HG03460 (cell line): ENCODE data around the gene GPR183.
A peak's percentile ranks its signal among the peaks of the same experiment; 100 is the strongest.

Source experiments
- ATAC-seq: cut with Tn5 transposase; IDR thresholded peaks from one replicate; pipeline ENCODE4 v1.9.1; 2021; ENCODE audit not compliant: unreplicated experiment

The GPR183 gene

GRCh38 chr13:99313501-99313900 lies 6.3 kb upstream of the GPR183 start:
- ATAC-seq, result no peak

- ATAC-seq, result no peak
Observed at GRCh38 chr13:99312493-99312883, 5.3 kb upstream of the GPR183 start.

- no peak for ATAC-seq
Observed at GRCh38 chr13:99311748-99312492, 4.7 kb upstream of the GPR183 start.

GRCh38 chr13:99311137-99311536 lies 3.9 kb upstream of the GPR183 start:
- no peak for ATAC-seq

GRCh38 chr13:99310382-99311031 lies 3.3 kb upstream of the GPR183 start:
- ATAC-seq, result peak; percentile 28

GRCh38 chr13:99308471-99309087 lies 1.4 kb upstream of the GPR183 start:
- no peak for ATAC-seq

GRCh38 chr13:99307648-99308339 lies 595 bp upstream of the GPR183 start:
- peak; percentile 44 for ATAC-seq

- no peak for ATAC-seq
Observed at GRCh38 chr13:99305566-99305965, 1.6 kb downstream of the GPR183 start.

GRCh38 chr13:99305158-99305557 lies 2.0 kb downstream of the GPR183 start:
- no peak for ATAC-seq

- no peak for ATAC-seq
Observed at GRCh38 chr13:99304541-99304940, 2.7 kb downstream of the GPR183 start.

GRCh38 chr13:99303863-99304521 lies 3.2 kb downstream of the GPR183 start:
- no peak for ATAC-seq

GRCh38 chr13:99302637-99303505 lies 4.3 kb downstream of the GPR183 start:
- no peak for ATAC-seq

GRCh38 chr13:99301913-99302636 lies 5.1 kb downstream of the GPR183 start:
- ATAC-seq, result no peak

- ATAC-seq, result no peak
Observed at GRCh38 chr13:99301056-99301838, 6.0 kb downstream of the GPR183 start.

- ATAC-seq, result no peak
Observed at GRCh38 chr13:99299920-99300341, 7.3 kb downstream of the GPR183 start.

GRCh38 chr13:99299256-99299919 lies 7.8 kb downstream of the GPR183 start:
- ATAC-seq, result no peak

GRCh38 chr13:99298056-99298455 lies 9.1 kb downstream of the GPR183 start:
- ATAC-seq, result no peak

- ATAC-seq, result no peak
Observed at GRCh38 chr13:99297331-99297730, 9.9 kb downstream of the GPR183 start.
